ENCODE measurements around the gene GRHL1. TPM values are rescaled to one million over a fixed set of nuclear protein-coding genes. Genes with fewer than 3 reads are reported as not detected.

Gene GRHL1
- total and polyA plus RNA-seq, 2 experiments from 2014 or later: 2.9 to 4.2 TPM

GRCh38 chr2:9937968-9938367 is 13.5 kb upstream of the GRHL1 start:
- H3K27ac ChIP-seq (ENCODE audit: low read depth): no peak overlapping the region
- ATAC-seq (peak; percentile 68), DNase-seq (ENCODE audit: low spot score) (peak; percentile 22)

GRCh38 chr2:9939587-9940485 is 11.7 kb upstream of the GRHL1 start:
- Mint-ChIP-seq H3K27me3 (ENCODE audit: insufficient read depth, low read depth, poor library complexity) (peaks cover 3% of the 10 kb centered on the region), H3K4me1 (peaks cover 26% of the 10 kb centered on the region), H3K4me3 (no peak overlapping the region), H3K9me3 (no peaks in the 10 kb centered on the region), H3K27ac (no peak overlapping the region; the same call in 1 of the 2 replicates), H3K36me3 (ENCODE audit: low read depth) (peaks cover 6% of the 10 kb centered on the region; the same call in 1 of the 3 replicates)
- H3K4me1 ChIP-seq (ENCODE audit: insufficient read depth): peaks cover 9% of the 10 kb centered on the region; the same call in 1 of the 2 replicates
- ATAC-seq (no peak), DNase-seq (ENCODE audit: low spot score) (no peak)
- H2AFZ ChIP-seq: no peak overlapping the region
- H3K4me3 ChIP-seq: no peak overlapping the region
- H3K4me2 ChIP-seq: no peak overlapping the region
- H3F3A ChIP-seq (replicated peaks; ENCODE audit: low read depth): no peaks in the 10 kb centered on the region
- no peak overlapping the region for H3K27ac ChIP-seq (ENCODE audit: low read depth)
- no peaks in the 10 kb centered on the region for H3K27me3 ChIP-seq (ENCODE audit: insufficient read depth)
- no peaks in the 10 kb centered on the region for H4K20me1 ChIP-seq (replicated peaks; ENCODE audit: insufficient read depth)
- H3K9me2 ChIP-seq (ENCODE audit: insufficient read depth): no peaks in the 10 kb centered on the region
- H3K36me3 ChIP-seq (ENCODE audit: insufficient read depth): no peaks in the 10 kb centered on the region
- H3K79me2 ChIP-seq (replicated peaks; ENCODE audit: insufficient read depth): no peaks in the 10 kb centered on the region
- TF ChIP-seq JUNB (IDR thresholded peaks at IDR 0.05; ENCODE audit: unreplicated experiment): no peak
- TF ChIP-seq ETS1 (IDR thresholded peaks at IDR 0.05): no peak

More at GRCh38 chr2:9937968-9938367, 13.5 kb upstream of the GRHL1 start:
- Histone ChIP-seq H3K4me3 (no peak overlapping the region), H2AFZ (no peak overlapping the region), H4K20me1 (replicated peaks; ENCODE audit: insufficient read depth) (no peaks in the 10 kb centered on the region), H3F3A (replicated peaks; ENCODE audit: low read depth) (no peaks in the 10 kb centered on the region), H3K4me1 (ENCODE audit: insufficient read depth) (peaks cover 9% of the 10 kb centered on the region; the same call in 1 of the 2 replicates), H3K27me3 (ENCODE audit: insufficient read depth) (no peaks in the 10 kb centered on the region), H3K4me2 (no peak overlapping the region), H3K9me2 (ENCODE audit: insufficient read depth) (no peaks in the 10 kb centered on the region), H3K79me2 (replicated peaks; ENCODE audit: insufficient read depth) (no peaks in the 10 kb centered on the region), H3K36me3 (ENCODE audit: insufficient read depth) (peaks cover 13% of the 10 kb centered on the region; the same call in 1 of the 2 replicates)
- Mint-ChIP-seq H3K4me3 (no peak overlapping the region), H3K36me3 (ENCODE audit: low read depth) (peaks cover 22% of the 10 kb centered on the region), H3K27me3 (ENCODE audit: insufficient read depth, low read depth, poor library complexity) (peaks cover 3% of the 10 kb centered on the region), H3K4me1 (peaks cover 26% of the 10 kb centered on the region), H3K27ac (no peak overlapping the region), H3K9me3 (peaks cover 5% of the 10 kb centered on the region; the same call in 1 of the 3 replicates)
- no peak for TF ChIP-seq REST (IDR thresholded peaks at IDR 0.05; ENCODE audit: unreplicated experiment)
- TF ChIP-seq ZNF331 (CRISPR knock-in tag; IDR thresholded peaks at IDR 0.05; ENCODE audit: low read depth): no peak
- no peak for TF ChIP-seq POLR2AphosphoS5 (IDR thresholded peaks at IDR 0.05; ENCODE audit: low read depth)
- TF ChIP-seq NANOG (IDR thresholded peaks at IDR 0.05; ENCODE audit: borderline replicate concordance): no peak
- TF ChIP-seq EZH2 (IDR thresholded peaks at IDR 0.05; ENCODE audit: low read depth, unreplicated experiment): no peak
